K562 (cell line): Measurements from ENCODE around the gene HOMEZ. TPM values are rescaled to one million over a fixed set of nuclear protein-coding genes. Genes with fewer than 3 reads are reported as not detected.
A peak's percentile ranks its signal among the peaks of the same experiment; 100 is the strongest.

ENCODE experiments used
- ATAC-seq: fragments of 200-7000 bp; cut with Tn5 transposase; 3 replicates; pipeline ENCODE4 v1.9.1; 2020; ENCODE audit warnings: moderate library complexity
- BruUV-seq: library from RNA; stranded (reverse); fragments of 400-500 nt; replicated peaks from 2 replicates; lab custom pipeline; 2021; lab: Mats Ljungman, UMichigan
- CTCF ChIA-PET: fragments of 300-600 bp; formaldehyde crosslinking; extraction: SDS; loops from one replicate; lab custom pipeline; 2021; ENCODE audit warnings: low intra/inter-chr PET ratio; lab: Yijun Ruan, JAX
- POLR2A ChIA-PET: fragments of 300-600, 350-650 bp; sonication (Branson Sonifier 250); formaldehyde crosslinking; extraction: SDS; loops from one replicate; lab custom pipeline; 2021; ENCODE audit warnings: antibody characterized with exemption, inconsistent platforms; lab: Yijun Ruan, JAX
- DNase-seq, 4 experiments: peaks; one replicate each; pipeline versions ENCODE4 v3.0.0 to v3.0.0-alpha.2; 2011 to 2018; ENCODE audit warnings: low spot score in 3 of 4, mixed read lengths in 3 of 4; ENCODE audit errors: extremely low read depth in 1 of 4
- FAIRE-seq: peaks from 2 replicates; lab custom pipeline; 2011; peaks lifted over from hg19 to GRCh38; lab: Jason Lieb, UNC
- H2AFZ ChIP-seq: 2 replicates; pipeline ENCODE4 v1.6.0; 2011; ENCODE audit warnings: low read depth, low read length, control low read depth, inconsistent platforms
- H3K27ac ChIP-seq: fragments of 200-600 bp; 3 replicates; pipeline ENCODE4 v1.8.0; 2011; ENCODE audit warnings: low read depth, mild to moderate bottlenecking, control low read depth, inconsistent platforms, low read length, moderate library complexity, mixed read lengths; ENCODE audit errors: extremely low read depth
- H3K27me3 ChIP-seq, 2 experiments: fragments of 300-600 bp in 1 of 2; 2 replicates in 1 of 2; 3 replicates in 1 of 2; pipeline versions ENCODE4 v1.6.0 to v1.8.0; 2011; ENCODE audit warnings: inconsistent platforms in 2 of 2, low read length in 2 of 2, mild to moderate bottlenecking in 1 of 2, mixed read lengths in 1 of 2, moderate library complexity in 1 of 2; ENCODE audit not compliant: control insufficient read depth in 2 of 2, insufficient read depth in 2 of 2
- H3K36me3 ChIP-seq: fragments of 300-600 bp; 3 replicates; pipeline ENCODE4 v1.8.0; 2011; ENCODE audit warnings: mild to moderate bottlenecking, low read length, inconsistent platforms; ENCODE audit not compliant: control insufficient read depth, insufficient read depth
- H3K4me1 ChIP-seq, 2 experiments: fragments of 200-600 bp in 1 of 2; replicated peaks in 1 of 2; 2 replicates in 1 of 2; 3 replicates in 1 of 2; pipeline versions ENCODE4 v1.5.1 to v1.8.0; 2011; ENCODE audit warnings: inconsistent platforms in 2 of 2, low read length in 2 of 2, mild to moderate bottlenecking in 1 of 2, mixed read lengths in 1 of 2, moderate library complexity in 1 of 2; ENCODE audit not compliant: control insufficient read depth in 2 of 2, insufficient read depth in 2 of 2
- H3K4me2 ChIP-seq: 2 replicates; pipeline ENCODE4 v1.6.1; 2011; ENCODE audit warnings: low read length, control low read depth, inconsistent platforms, mixed read lengths; ENCODE audit not compliant: insufficient read depth
- H3K4me3 ChIP-seq: fragments of 200-600 bp; sonication (generic), shearing (Covaris generic); 2 replicates; pipeline ENCODE4 v1.5.1; 2016; ENCODE audit warnings: control low read depth, inconsistent platforms
- H3K79me2 ChIP-seq: fragments of 200-600 bp; 3 replicates; pipeline ENCODE4 v1.8.0; 2011; ENCODE audit warnings: low read length, inconsistent platforms; ENCODE audit not compliant: control insufficient read depth, insufficient read depth
- H3K9ac ChIP-seq, 2 experiments: 2 replicates each; pipeline versions ENCODE4 v1.6.0 to v1.6.1; 2011; ENCODE audit warnings: low read depth in 2 of 2, low read length in 2 of 2, control low read depth in 1 of 2, inconsistent platforms in 1 of 2, mild to moderate bottlenecking in 1 of 2, mixed read lengths in 1 of 2; ENCODE audit not compliant: insufficient read depth in 1 of 2
- H3K9me1 ChIP-seq: one replicate; pipeline ENCODE4 v1.6.0; 2011; ENCODE audit warnings: inconsistent platforms, mild to moderate bottlenecking, low read length, moderate library complexity; ENCODE audit not compliant: control insufficient read depth, insufficient read depth
- H3K9me3 ChIP-seq: replicated peaks from 2 replicates; pipeline ENCODE4 v1.5.1; 2011; ENCODE audit warnings: low read depth, low read length, inconsistent platforms; ENCODE audit not compliant: control insufficient read depth, insufficient read depth
- H4K20me1 ChIP-seq: replicated peaks from 2 replicates; pipeline ENCODE4 v1.6.1; 2011; ENCODE audit warnings: low read length, inconsistent platforms, mixed read lengths; ENCODE audit not compliant: control insufficient read depth, insufficient read depth
- MED1 ChIP-seq: sonication (generic); formaldehyde crosslinking; IDR thresholded peaks from 2 replicates; pipeline ENCODE4 v1.8.1; 2023; ENCODE audit warnings: missing genetic modification reagents, borderline replicate concordance
- MEIS2 ChIP-seq: fragments of 450-650 bp; IDR thresholded peaks from 2 replicates; pipeline ENCODE4 v1.6.1; 2014; ENCODE audit warnings: mild to moderate bottlenecking; ENCODE audit not compliant: partially characterized antibody
- NCOR1 ChIP-seq: fragments of 450-650 bp; IDR thresholded peaks from 2 replicates; pipeline ENCODE4 v1.6.1; 2016; ENCODE audit warnings: mild to moderate bottlenecking, moderate library complexity
- NR2F6 ChIP-seq: fragments of 450-650 bp; formaldehyde crosslinking; IDR thresholded peaks from 2 replicates; pipeline ENCODE4 v1.4.0; 2020; ENCODE audit warnings: mild to moderate bottlenecking
- SETDB1 ChIP-seq: IDR thresholded peaks from one replicate; pipeline ENCODE4 v1.6.1; 2012; ENCODE audit warnings: low read length, control low read depth, inconsistent platforms
- SIRT6 ChIP-seq: IDR thresholded peaks from one replicate; pipeline ENCODE4 v1.6.1; 2012; ENCODE audit warnings: low read depth, mild to moderate bottlenecking, control low read depth, inconsistent platforms, low read length, moderate library complexity
- SMAD2 ChIP-seq: fragments of 150-350 bp; IDR thresholded peaks from 2 replicates; pipeline ENCODE4 v1.6.1; 2014; ENCODE audit warnings: low read depth, mild to moderate bottlenecking, low read length
- SMC3 ChIP-seq: conservative IDR thresholded peaks from 2 replicates; pipeline ENCODE4 v1.6.1; 2011; ENCODE audit warnings: low read depth, low read length, improper control_type of control experiment; ENCODE audit not compliant: insufficient read depth
- ZC3H8 ChIP-seq: fragments of 450-650 bp; IDR thresholded peaks from 2 replicates; pipeline ENCODE4 v1.6.1; 2017
- ZNF253 ChIP-seq: fragments of 250-450 bp; sonication (Bioruptor Pico); conservative IDR thresholded peaks from 2 replicates; pipeline ENCODE4 v1.6.1; 2021; ENCODE audit warnings: mild to moderate bottlenecking
- ZNF778 ChIP-seq: fragments of 450-650 bp; formaldehyde crosslinking; IDR thresholded peaks from 2 replicates; pipeline ENCODE4 v1.4.0; 2020; ENCODE audit warnings: mild to moderate bottlenecking, moderate library complexity
- ZSCAN32 ChIP-seq: fragments of 450-650 bp; formaldehyde crosslinking; IDR thresholded peaks from 2 replicates; pipeline ENCODE4 v1.4.0; 2020; ENCODE audit warnings: mild to moderate bottlenecking, moderate library complexity
- WGBS: fragments of 100-300 bp; shearing (Covaris generic); methylation state at CpG from one replicate; pipeline ENCODE4 v1.1.6; 2016; ENCODE audit warnings: low coverage, mixed read lengths; ENCODE audit not compliant: insufficient coverage; ENCODE audit errors: missing lambda C conversion rate; 5-methylcytosine and 5-hydroxymethylcytosine counted together
- in situ Hi-C: fragments of 300-500 bp; cut with MboI; formaldehyde crosslinking; loops from 4 replicates; pipeline ENCODE4 v1.15.0; 2018; ENCODE audit warnings: inconsistent platforms, mixed read lengths
- intact Hi-C: fragments of 100-400 bp; cut with micrococcal nuclease; formaldehyde crosslinking; loops from 2 replicates; pipeline ENCODE4 v1.14.2; 2022
- polyA plus RNA-seq, 8 experiments: library from polyadenylated mRNA; depleted of rRNA in 4 of 8; stranded (reverse) in 5 of 8; unstranded in 3 of 8; fragments of >200 nt; fragmentation: Nextera tagmentation in 2 of 8; fragmentation: Illumina TruSeq in 1 of 8; extraction: Ambion mirVana in 2 of 8; extraction: Trizol in 1 of 8; gene quantifications; 2 replicates each; pipeline versions ENCODE4 v1.2.1 to v1.2.3, GENCODE V29; 2011 to 2014; ENCODE audit warnings: inconsistent platforms in 1 of 8, missing spikeins in 1 of 8
- total RNA-seq, 7 experiments: library from RNA; depleted of rRNA in 6 of 7; stranded (reverse); fragments of >200 nt in 6 of 7; fragmentation: Illumina TruSeq in 2 of 7; extraction: Trizol in 2 of 7; gene quantifications; 2 replicates each; pipeline versions ENCODE4 v1.2.1 to v1.2.3, GENCODE V29; 2011 to 2021; ENCODE audit warnings: low replicate concordance in 1 of 7
- TF ChIP-seq, protein P1 (sequence below), 2 experiments: fragments of 450-650 bp; formaldehyde crosslinking in 1 of 2; IDR thresholded peaks; 2 replicates each; pipeline versions ENCODE4 v1.4.0 to v1.6.1; 2014 to 2020; ENCODE audit warnings: mild to moderate bottlenecking in 2 of 2, borderline replicate concordance in 1 of 2, low read depth in 1 of 2
- TF ChIP-seq, protein P2 (sequence below): fragments of 450-650 bp; IDR thresholded peaks from 2 replicates; pipeline ENCODE4 v1.7.0; 2016; ENCODE audit warnings: borderline replicate concordance

Gene HOMEZ
- total and polyA plus RNA-seq, 9 of the 15 experiments (the other 6 are each of a cell fraction or from before 2014, with no cell fraction given), result 3.0 to 30.2 (median 16.9) TPM

DNA sequence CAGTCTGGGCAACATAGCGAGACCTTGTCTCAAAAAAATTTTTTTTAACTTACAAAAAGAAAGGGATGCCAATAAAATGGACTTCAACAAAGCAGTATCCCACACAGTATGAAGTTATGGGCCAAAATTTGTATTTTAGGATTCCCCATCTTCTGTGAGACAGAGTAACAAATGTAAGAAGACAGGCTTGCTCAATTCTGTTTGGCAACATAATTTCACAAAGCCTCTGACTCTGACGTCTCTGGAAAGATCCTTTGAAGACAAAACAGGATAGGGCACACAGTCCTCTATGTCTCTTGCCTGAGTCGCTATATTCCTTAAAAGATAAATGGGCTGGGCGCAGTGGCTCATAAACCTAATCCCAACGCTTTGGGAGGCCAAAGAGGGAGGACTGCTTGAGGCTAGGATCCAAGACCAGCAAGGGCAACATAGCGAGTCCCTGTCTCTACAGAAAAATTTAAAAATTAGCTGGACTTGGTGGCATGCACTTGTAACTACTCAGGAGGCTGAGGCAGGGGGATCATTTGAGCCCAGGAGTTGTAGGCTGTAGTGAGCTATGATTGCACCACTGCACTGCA lies 1.1 kb upstream of the HOMEZ start:
- peaks cover 7 to 16% of the 10 kb centered on the region in 2 experiments; a peak in 4 of 5 replicates for H3K4me1 ChIP-seq
- whole genome bisulfite sequencing, result 19% methylated on average over 6 of the region's 6 CpGs
- H2AFZ ChIP-seq, result peak overlapping the region; percentile 99
- peak overlapping the region; percentile 94 for H3K27ac ChIP-seq
- DNase-seq (no peak), ATAC-seq (no peak), FAIRE-seq (no peak)
- in situ Hi-C loops, result no loop called here
- peaks cover 21% of the 10 kb centered on the region for H3K36me3 ChIP-seq
- no peaks in the 10 kb centered on the region for H3K27me3 ChIP-seq
- H3K9me3 ChIP-seq, result no peaks in the 10 kb centered on the region
- no peaks in the 10 kb centered on the region for H4K20me1 ChIP-seq
- H3K4me3 ChIP-seq, result peak overlapping the region; percentile 92
- H3K9ac ChIP-seq, result peak overlapping the region; percentile 90 to 98; a peak in 3 of 4 replicates
- CTCF ChIA-PET, result no interaction called here
- POLR2A ChIA-PET, result interaction anchor here (0.7 to 2.8 kb wide), 14 partner anchors 8 to 994 kb away, joined by 3 to 14 read pairs (median 4); partner anchors contain the start of genes ACIN1, C14orf119 and PPP1R3E
- BruUV-seq, result no TSS peak
- H3K79me2 ChIP-seq, result peaks cover 54% of the 10 kb centered on the region
- H3K9me1 ChIP-seq, result no peaks in the 10 kb centered on the region
- intact Hi-C loops, result loop anchor here (2.0 kb wide), 1 partner anchor 14 kb away; no protein-coding TSS in a partner anchor
- peak overlapping the region; percentile 97 for H3K4me2 ChIP-seq
- no peak for TF ChIP-seq ZNF778 (CRISPR knock-in tag)
- TF ChIP-seq ZC3H8, result no peak
- TF ChIP-seq, protein P1, sequence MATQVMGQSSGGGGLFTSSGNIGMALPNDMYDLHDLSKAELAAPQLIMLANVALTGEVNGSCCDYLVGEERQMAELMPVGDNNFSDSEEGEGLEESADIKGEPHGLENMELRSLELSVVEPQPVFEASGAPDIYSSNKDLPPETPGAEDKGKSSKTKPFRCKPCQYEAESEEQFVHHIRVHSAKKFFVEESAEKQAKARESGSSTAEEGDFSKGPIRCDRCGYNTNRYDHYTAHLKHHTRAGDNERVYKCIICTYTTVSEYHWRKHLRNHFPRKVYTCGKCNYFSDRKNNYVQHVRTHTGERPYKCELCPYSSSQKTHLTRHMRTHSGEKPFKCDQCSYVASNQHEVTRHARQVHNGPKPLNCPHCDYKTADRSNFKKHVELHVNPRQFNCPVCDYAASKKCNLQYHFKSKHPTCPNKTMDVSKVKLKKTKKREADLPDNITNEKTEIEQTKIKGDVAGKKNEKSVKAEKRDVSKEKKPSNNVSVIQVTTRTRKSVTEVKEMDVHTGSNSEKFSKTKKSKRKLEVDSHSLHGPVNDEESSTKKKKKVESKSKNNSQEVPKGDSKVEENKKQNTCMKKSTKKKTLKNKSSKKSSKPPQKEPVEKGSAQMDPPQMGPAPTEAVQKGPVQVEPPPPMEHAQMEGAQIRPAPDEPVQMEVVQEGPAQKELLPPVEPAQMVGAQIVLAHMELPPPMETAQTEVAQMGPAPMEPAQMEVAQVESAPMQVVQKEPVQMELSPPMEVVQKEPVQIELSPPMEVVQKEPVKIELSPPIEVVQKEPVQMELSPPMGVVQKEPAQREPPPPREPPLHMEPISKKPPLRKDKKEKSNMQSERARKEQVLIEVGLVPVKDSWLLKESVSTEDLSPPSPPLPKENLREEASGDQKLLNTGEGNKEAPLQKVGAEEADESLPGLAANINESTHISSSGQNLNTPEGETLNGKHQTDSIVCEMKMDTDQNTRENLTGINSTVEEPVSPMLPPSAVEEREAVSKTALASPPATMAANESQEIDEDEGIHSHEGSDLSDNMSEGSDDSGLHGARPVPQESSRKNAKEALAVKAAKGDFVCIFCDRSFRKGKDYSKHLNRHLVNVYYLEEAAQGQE (IDR thresholded peaks at IDR 0.05; ENCODE audit: borderline replicate concordance), result no peak
- TF ChIP-seq, protein P1 (CRISPR knock-in tag; IDR thresholded peaks at IDR 0.05; ENCODE audit: low read depth), result no peak
- TF ChIP-seq SMC3, result no peak
- TF ChIP-seq ZNF253, result no peak
- no peak for TF ChIP-seq MED1
- TF ChIP-seq, protein P2, sequence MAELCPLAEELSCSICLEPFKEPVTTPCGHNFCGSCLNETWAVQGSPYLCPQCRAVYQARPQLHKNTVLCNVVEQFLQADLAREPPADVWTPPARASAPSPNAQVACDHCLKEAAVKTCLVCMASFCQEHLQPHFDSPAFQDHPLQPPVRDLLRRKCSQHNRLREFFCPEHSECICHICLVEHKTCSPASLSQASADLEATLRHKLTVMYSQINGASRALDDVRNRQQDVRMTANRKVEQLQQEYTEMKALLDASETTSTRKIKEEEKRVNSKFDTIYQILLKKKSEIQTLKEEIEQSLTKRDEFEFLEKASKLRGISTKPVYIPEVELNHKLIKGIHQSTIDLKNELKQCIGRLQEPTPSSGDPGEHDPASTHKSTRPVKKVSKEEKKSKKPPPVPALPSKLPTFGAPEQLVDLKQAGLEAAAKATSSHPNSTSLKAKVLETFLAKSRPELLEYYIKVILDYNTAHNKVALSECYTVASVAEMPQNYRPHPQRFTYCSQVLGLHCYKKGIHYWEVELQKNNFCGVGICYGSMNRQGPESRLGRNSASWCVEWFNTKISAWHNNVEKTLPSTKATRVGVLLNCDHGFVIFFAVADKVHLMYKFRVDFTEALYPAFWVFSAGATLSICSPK, result no peak
- no peak for TF ChIP-seq SIRT6
- TF ChIP-seq ZSCAN32 (CRISPR knock-in tag), result no peak
- TF ChIP-seq NR2F6 (CRISPR knock-in tag), result no peak
- no peak for TF ChIP-seq MEIS2
- TF ChIP-seq SETDB1, result no peak
- no peak for TF ChIP-seq NCOR1
- TF ChIP-seq SMAD2, result no peak
